GM19099 (cell line): Measurements from ENCODE around the gene WSB1.

Experiments
- POLR2A ChIP-seq: IDR thresholded peaks from 3 replicates; pipeline ENCODE4 v1.6.1; 2011; ENCODE audit warnings: low read depth; ENCODE audit not compliant: insufficient read length; ENCODE audit errors: extremely low read depth

The WSB1 gene

DNA sequence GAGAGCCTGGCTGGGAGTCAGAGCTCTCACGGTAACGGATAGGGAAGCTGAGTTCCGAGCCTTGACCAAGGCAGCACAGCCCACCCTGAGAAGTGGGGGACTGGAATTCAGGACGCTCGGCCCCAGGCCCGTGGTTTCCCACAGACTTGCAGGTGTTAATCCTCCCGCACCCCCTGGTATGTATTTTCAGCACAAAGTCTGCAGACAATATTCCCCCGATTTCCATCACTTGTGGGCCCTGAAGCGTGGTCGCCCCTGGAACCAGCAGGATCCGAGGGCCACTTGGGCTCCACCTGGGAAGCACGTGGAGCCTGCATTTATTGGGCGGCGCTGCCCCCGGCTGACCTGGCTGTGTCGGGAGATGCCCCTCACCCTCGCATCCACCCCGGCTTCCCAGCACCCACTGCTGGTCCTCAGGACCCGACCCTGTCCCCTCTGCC lies 60.2 kb downstream of the WSB1 start:
- no peak for TF ChIP-seq POLR2A

DNA sequence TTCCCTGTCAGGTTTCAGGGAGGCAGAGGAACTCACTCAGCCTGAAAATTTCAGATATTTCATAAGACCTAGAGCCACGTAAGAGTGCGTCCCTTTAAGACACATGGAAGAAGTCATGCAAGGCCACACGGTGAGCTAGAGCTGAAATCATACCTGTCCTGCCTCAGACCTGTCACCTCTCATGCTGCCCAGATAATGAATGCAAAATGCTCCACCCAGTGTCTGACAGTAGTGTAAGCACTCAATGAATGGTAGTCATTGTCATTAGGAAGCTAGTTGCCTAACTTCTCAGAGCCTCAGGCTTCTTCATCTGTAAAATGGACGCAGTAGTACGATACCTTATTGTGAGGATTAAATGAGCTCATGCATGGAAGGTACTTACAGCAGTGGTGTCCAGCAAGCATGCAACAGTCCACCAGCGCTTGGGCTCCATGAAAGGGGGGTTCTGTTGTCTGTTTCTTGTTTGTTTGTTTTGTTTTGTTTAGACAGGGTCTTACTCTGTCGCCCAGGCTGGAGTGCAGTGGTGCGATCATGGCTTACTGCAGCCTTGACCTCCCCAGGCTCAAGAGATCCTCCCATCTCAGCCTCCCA lies 60.7 kb downstream of the WSB1 start:
- no peak for TF ChIP-seq POLR2A

DNA sequence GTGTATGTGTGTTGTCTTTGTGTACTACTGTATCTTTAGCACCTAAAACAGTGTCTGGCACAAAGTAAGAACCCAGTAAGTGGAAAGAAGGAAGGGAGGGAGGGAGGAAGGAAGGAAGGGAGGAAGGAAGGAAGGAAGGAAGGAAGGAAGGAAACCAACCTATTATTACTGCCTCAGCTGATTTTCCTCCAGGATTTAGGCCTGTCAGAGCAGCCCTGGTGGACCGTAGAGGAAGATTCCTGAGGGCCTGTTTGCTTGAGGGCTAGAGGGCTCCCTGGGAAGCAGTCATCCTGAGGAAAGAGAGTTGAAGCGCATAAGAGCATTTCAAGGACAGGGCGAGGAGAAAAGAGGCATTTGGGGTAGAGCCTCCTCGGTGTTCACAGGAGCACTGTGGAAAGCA lies 61.5 kb downstream of the WSB1 start:
- no peak for TF ChIP-seq POLR2A

DNA sequence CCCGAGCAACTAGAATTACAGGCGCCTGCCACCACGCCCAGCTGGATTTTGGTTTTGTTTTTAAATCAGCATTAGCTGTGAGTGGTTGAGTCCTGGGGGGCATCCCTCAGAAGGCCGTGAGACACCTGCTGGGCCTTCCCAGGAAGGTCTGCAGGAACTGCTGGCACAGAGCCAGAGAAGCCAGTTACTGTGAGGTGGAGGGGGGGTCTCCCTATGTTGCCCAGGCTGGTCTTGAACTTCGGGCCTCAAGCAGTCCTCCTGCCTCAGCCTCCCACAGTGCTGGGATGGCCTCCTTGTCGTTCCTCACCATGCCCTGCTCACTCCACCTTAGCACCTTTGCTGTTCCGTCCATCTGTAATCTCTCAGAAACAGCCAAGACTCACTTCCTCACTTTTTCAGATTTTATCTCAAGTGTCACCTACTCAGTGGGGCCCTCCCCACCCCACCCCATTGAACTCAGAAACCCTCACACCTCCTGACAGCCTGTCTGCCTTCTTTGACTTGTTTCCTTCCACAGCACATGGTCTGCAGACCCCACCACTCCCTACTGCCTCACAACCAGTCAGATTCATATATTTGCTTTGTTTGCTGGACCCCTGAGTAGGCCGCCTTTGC lies 62.3 kb downstream of the WSB1 start:
- TF ChIP-seq POLR2A: no peak

DNA sequence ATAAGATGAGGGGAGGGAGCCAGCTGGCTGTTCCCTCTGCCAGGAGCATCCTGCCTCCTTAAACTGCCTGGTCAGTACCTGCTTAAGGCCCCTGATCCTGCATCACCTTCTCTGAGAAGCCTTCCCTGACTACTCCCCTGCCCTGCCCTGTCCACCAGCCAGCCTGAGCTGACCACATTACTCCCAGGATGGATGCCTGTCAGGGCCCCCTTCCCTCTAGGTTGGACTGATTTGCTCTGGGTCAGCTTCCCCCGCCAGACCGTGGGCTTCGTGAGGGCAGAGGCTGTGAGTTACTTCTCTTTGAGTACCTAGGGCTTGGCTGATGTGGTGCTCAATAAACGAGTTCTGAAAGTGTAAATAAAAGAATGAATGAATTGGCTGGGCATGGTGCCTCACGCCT lies 63.3 kb downstream of the WSB1 start:
- no peak for TF ChIP-seq POLR2A

DNA sequence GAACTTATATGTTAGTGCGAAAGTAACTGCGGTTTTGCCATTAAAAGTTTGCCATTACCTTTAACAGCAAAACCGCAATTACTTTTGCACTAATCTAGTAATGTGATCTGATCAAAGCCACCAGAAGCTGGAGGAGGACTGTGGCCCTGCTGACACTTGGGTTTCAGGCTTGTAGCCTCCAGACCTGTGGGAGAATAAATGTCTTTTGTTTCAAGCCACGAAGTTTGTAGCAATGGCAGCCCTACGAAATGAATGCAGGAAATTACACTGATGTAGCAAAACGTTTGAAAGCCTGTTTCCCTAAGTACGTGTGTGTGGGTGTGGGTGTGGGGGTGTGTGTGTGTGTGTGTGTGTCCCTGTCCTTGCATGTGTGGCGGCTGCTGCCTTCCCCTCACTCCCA lies 66.6 kb downstream of the WSB1 start:
- no peak for TF ChIP-seq POLR2A

DNA sequence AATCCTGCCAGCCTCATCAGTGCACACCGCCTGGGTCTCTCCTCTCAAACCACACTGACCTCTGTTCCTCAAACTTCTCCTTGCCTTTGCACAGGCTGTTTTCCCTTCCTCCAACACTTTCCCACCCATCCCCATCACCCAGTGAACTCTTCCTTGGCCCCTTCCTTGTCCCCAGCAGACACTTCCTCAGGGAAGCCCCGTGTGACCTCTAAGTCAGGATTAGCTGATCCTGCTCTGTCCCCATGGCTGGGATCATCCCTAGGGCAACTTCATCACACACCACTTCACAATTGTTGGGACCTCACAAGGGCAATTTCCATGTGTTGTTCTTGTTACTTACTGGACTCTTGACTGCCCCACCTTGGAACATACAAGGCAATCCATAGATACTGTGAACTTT lies 67.8 kb downstream of the WSB1 start:
- TF ChIP-seq POLR2A: no peak

DNA sequence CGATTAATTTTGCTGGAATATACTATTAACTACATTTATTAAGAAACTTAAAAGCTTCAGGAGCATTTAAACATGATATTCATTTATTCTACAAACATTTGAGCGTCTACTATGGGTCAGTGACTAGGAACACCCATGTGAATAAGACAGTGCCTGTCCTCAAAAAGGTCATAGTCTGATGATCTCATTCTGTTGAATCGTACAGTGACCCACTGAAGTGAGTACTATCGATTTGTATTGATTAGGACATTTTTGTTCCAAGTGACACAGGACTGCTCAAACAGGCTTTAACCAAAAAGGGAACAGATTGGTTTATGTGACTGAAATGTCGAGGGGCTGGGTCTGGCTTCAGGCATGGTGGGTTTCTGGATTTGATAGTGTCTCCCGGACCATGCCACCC lies 68.6 kb downstream of the WSB1 start:
- TF ChIP-seq POLR2A: no peak

DNA sequence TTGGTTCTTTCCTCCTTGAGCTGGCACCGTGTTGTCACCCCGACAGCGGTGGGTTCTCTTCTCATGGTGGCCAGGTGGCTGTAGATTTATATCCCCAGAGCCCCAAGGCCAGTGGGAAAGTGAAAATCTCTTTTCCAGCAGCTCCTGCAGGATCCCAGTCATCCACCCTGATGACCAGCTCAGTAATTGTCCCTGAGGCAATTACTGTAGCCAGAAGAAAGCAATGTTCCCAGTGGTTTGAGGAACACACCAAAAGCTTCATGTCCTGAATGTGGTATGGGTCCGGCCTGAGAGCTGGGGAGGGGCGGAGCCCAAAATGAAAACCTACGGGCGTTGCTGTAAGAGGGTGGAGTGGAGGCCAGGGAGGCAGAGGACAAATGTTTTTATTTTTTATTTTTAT lies 69.0 kb downstream of the WSB1 start:
- no peak for TF ChIP-seq POLR2A

DNA sequence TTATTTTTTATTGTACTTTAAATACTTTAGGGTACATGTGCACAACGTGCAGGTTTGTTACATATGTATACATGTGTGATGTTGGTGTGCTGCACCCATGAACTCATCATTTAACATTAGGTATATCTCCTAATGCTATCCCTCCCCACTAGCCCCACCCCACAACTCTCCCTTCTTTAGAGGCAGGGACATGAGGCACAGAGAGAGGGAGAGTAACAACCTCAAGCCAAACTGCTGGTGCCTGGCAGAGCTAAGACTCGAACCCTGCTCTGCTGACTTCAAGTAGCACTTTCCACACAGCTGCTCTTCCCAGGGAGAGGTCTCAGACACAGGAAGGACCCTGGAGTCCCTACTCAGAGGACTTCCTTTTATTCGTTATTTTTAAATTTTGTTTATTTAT lies 69.4 kb downstream of the WSB1 start:
- TF ChIP-seq POLR2A: no peak
